Heart left ventricle (tissue), 16 donors: Measurements from ENCODE around the gene CTXN1. TPM values are rescaled to one million over a fixed set of nuclear protein-coding genes. Genes with fewer than 3 reads are reported as not detected.

ENCODE experiments used
- ATAC-seq, 4 donors: fragments of 200-7000 bp; cut with Tn5 transposase; one replicate each; pipeline ENCODE4 v1.9.1; 2020 to 2022; ENCODE audit warnings: moderate library complexity in 4 of 4, mild to moderate bottlenecking in 3 of 4, moderate number of reproducible peaks in 1 of 4
- DNase-seq, 5 donors: peaks; one replicate each; pipeline ENCODE4 v3.0.0-alpha.2; 2020
- H3K27ac ChIP-seq, 12 donors: fragments of 200-600 bp; sonication (generic) in 4 of 12; one replicate each; pipeline versions ENCODE4 v1.5.0 to v1.8.0; 2016 to 2022; ENCODE audit warnings: mild to moderate bottlenecking in 2 of 12
- H3K27me3 ChIP-seq, 9 donors: fragments of 200-600 bp; sonication (generic) in 2 of 9; one replicate each; pipeline versions ENCODE4 v1.5.1 to v1.8.0; 2016 to 2022; ENCODE audit warnings: mild to moderate bottlenecking in 3 of 9
- H3K36me3 ChIP-seq, 9 donors: fragments of 200-600 bp; sonication (generic) in 2 of 9; one replicate each; pipeline versions ENCODE4 v1.5.0 to v1.8.0; 2018 to 2022; ENCODE audit warnings: mild to moderate bottlenecking in 2 of 9
- H3K4me1 ChIP-seq, 12 donors: fragments of 200-600 bp; sonication (generic) in 4 of 12; one replicate each; pipeline versions ENCODE4 v1.5.0 to v1.8.0; 2016 to 2022; ENCODE audit warnings: mild to moderate bottlenecking in 3 of 12
- H3K4me3 ChIP-seq, 12 donors: fragments of 200-600 bp; sonication (generic) in 4 of 12; one replicate each; pipeline versions ENCODE4 v1.5.0 to v1.8.0; 2017 to 2022; ENCODE audit warnings: mild to moderate bottlenecking in 9 of 12, moderate library complexity in 4 of 12
- H3K9me3 ChIP-seq, 12 donors: fragments of 200-600 bp; sonication (generic) in 4 of 12; one replicate each; pipeline versions ENCODE4 v1.5.0 to v1.8.0; 2016 to 2022; ENCODE audit warnings: mild to moderate bottlenecking in 1 of 12
- POLR2A ChIP-seq, 2 donors: fragments of 450-650 bp; IDR thresholded peaks; one replicate each; pipeline ENCODE4 v1.6.1; 2017; ENCODE audit warnings: antibody characterized with exemption in 2 of 2, mild to moderate bottlenecking in 2 of 2, moderate library complexity in 2 of 2
- WGBS, 4 donors: extraction: QIAGEN DNeasy Blood & Tissue Kit in 2 of 4; methylation state at CpG; one replicate each; pipeline versions ENCODE4 v1.1.5 to v1.1.7; 2013 to 2018; 5-methylcytosine and 5-hydroxymethylcytosine counted together
- intact Hi-C, 10 donors: fragments of 100-400 bp; cut with DNase I; formaldehyde crosslinking; loops; one replicate each; pipeline versions ENCODE4 v1.11.1 to v1.14.2; 2022
- polyA plus RNA-seq, 2 donors: library from polyadenylated mRNA; stranded (reverse); fragments of 200-250 nt; gene quantifications; one replicate each; pipeline ENCODE4 v1.2.3, GENCODE V29; 2013
- total RNA-seq, 9 donors: library from RNA; depleted of rRNA in 2 of 9; stranded (reverse); fragments of >200 nt in 2 of 9; fragmentation: NEBNext Ultra II Directional in 3 of 9; extraction: Animal tissue kit (Norgen Biotek cat#: 25700) in 3 of 9; gene quantifications; one replicate each; pipeline versions ENCODE4 v1.1.0 to v1.2.4, GENCODE V29; 2016 to 2023
- TF ChIP-seq, protein P1 (sequence below), 12 donors: fragments of 200-600 bp; sonication (generic) in 4 of 12; IDR thresholded peaks; one replicate each; pipeline versions ENCODE4 v1.5.0 to v1.8.0; 2018 to 2022; ENCODE audit warnings: antibody characterized with exemption in 12 of 12, mild to moderate bottlenecking in 5 of 12
- donor health status: ischemic (EF 13 %, LVEDD 7.1; RV severe dilation, severe dysfunction).
- donor health status: healthy with polysubstance abuse.
- donor health status: DM: no; HTN: yes; CAD: no.
- donor health status: DM: no; HTN: no; CAD: no.
- donor health status: ischemic (EF 25% LVEDD 6.9; RV normal size, moderate dysfunction).
- donor health status: ischemic (EF 25% LVEDD 5.7; RV mildly dilated, moderate dysfunction).
- donor health status: healthy.
- donor health status: DM: yes; HTN: yes; CAD: no.
- donor health status: ischemic (EF 35%, LVEDD 5.7; RV mildly dilated, moderate dysfunction).
- donor health status: nonischemic (EF 11% LVEDD 7.7; RV severe dilation, severe dysfunction).
- donor health status: DM: yes; HTN: yes; CAD: no.
- donor health status: PGD.
- donor health status: ischemic (EF 29% LVEDD 5.4; RV normal size, mild dysfunction).
- donor health status: nonischemic (EF 23%, LVEDD 6.1; RV moderate dilation, normal function).

Gene CTXN1
- total and polyA plus RNA-seq, 11 donors: 0.21 to 3.3 (median 0.48) TPM; not detected in 3

DNA sequence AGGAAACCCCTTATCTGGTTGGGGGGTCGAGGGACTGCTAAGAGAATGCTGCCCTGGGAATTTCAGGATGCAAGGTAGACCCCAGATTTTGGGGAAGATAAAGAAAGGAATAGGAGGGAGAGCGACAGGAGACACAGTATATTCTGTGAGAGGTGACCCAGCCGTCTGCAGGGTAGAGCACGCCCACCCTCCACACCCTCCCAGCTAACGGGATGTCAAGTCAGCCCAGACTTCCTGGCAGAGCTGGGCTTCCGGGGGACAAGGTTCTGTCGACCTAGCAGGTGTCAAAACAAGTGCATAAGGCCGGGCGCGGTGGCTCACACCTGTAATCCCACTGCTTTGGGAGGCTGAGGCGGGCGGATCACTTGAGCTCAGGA is 51.0 kb downstream of the CTXN1 start:
- no peaks in the 10 kb centered on the region for H3K9me3 ChIP-seq
- TF ChIP-seq POLR2A (IDR thresholded peaks at IDR 0.05): no peak
- TF ChIP-seq, protein P1, sequence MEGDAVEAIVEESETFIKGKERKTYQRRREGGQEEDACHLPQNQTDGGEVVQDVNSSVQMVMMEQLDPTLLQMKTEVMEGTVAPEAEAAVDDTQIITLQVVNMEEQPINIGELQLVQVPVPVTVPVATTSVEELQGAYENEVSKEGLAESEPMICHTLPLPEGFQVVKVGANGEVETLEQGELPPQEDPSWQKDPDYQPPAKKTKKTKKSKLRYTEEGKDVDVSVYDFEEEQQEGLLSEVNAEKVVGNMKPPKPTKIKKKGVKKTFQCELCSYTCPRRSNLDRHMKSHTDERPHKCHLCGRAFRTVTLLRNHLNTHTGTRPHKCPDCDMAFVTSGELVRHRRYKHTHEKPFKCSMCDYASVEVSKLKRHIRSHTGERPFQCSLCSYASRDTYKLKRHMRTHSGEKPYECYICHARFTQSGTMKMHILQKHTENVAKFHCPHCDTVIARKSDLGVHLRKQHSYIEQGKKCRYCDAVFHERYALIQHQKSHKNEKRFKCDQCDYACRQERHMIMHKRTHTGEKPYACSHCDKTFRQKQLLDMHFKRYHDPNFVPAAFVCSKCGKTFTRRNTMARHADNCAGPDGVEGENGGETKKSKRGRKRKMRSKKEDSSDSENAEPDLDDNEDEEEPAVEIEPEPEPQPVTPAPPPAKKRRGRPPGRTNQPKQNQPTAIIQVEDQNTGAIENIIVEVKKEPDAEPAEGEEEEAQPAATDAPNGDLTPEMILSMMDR (IDR thresholded peaks at IDR 0.05): no peak
- DNase-seq (no peak), ATAC-seq (no peak)
- no peak overlapping the region for H3K27ac ChIP-seq
- 41 to 50% (median 45%) methylated on average over 11 to 12 of the region's 12 CpGs for WGBS, 4 donors
- H3K27me3 ChIP-seq: peaks cover 10 to 35% (median 25%) of the 10 kb centered on the region in 9 donors
- no peaks in the 10 kb centered on the region for H3K36me3 ChIP-seq
- H3K4me3 ChIP-seq: peak overlapping the region in 9 of 12 donors; percentile 25 to 56 (median 41)
- peaks cover 0 to 39% (median 8%) of the 10 kb centered on the region in 12 donors for H3K4me1 ChIP-seq
- intact Hi-C loops: no loop called here

Other genes with a start within 250 kb of the CTXN1 start
- gene MCEMP1, start 249.0 kb downstream of the CTXN1 start, total RNA-seq: 1 to 10 TPM in 1 of 9 donors, under 1 TPM in 5, not detected in 3; 0.16 to 1.4 (median 0.54) TPM
- 1 to 10 TPM in 1 of 2 donors, under 1 TPM in 1; 0.34 to 1.1 TPM for gene MCEMP1, start 249.0 kb downstream of the CTXN1 start, polyA plus RNA-seq
- gene TRAPPC5, start 245.3 kb downstream of the CTXN1 start, total RNA-seq: 100 to 1,000 TPM in 4 of 9 donors, 10 to 100 TPM in 5; 65.9 to 124 (median 96.9) TPM
- gene TRAPPC5, start 245.3 kb downstream of the CTXN1 start, polyA plus RNA-seq: 100 to 1,000 TPM in 1 of 2 donors, 10 to 100 TPM in 1; 60.1 to 170 TPM
- gene FCER2, start 224.0 kb downstream of the CTXN1 start, total RNA-seq: 1 to 10 TPM in 1 of 9 donors, under 1 TPM in 2, not detected in 6; 0.23 to 1.5 (median 0.54) TPM
- gene FCER2, start 224.0 kb downstream of the CTXN1 start, polyA plus RNA-seq: under 1 TPM; 0.06 to 0.15 TPM
- gene CLEC4G, start 194.0 kb downstream of the CTXN1 start, total RNA-seq: 1 to 10 TPM in 4 of 9 donors, under 1 TPM in 4, not detected in 1; 0.29 to 6.4 (median 1.1) TPM
- gene CLEC4G, start 194.0 kb downstream of the CTXN1 start, polyA plus RNA-seq: under 1 TPM; 0.22 to 0.38 TPM
- gene CD209, start 178.6 kb downstream of the CTXN1 start, total RNA-seq: 10 to 100 TPM in 2 of 9 donors, 1 to 10 TPM in 7; 1.3 to 56.2 (median 5.4) TPM
- under 1 TPM; 0.53 to 0.75 TPM for gene CD209, start 178.6 kb downstream of the CTXN1 start, polyA plus RNA-seq
- gene CLEC4M, start 162.9 kb downstream of the CTXN1 start, total RNA-seq: not detected
- gene CLEC4M, start 162.9 kb downstream of the CTXN1 start, polyA plus RNA-seq: not detected
- 10 to 100 TPM; 18.2 to 41.9 (median 22.1) TPM for gene EVI5L, start 95.9 kb downstream of the CTXN1 start, total RNA-seq
- 10 to 100 TPM; 20.5 to 34.7 TPM for gene EVI5L, start 95.9 kb downstream of the CTXN1 start, polyA plus RNA-seq
- gene PRR36, start 51.7 kb downstream of the CTXN1 start, total RNA-seq: under 1 TPM in 5 of 9 donors, not detected in 4; 0.07 to 0.27 (median 0.11) TPM
- under 1 TPM; 0.01 to 0.04 TPM for gene PRR36, start 51.7 kb downstream of the CTXN1 start, polyA plus RNA-seq
- gene LRRC8E, start 37.6 kb downstream of the CTXN1 start, total RNA-seq: 1 to 10 TPM in 4 of 9 donors, under 1 TPM in 5; 0.17 to 2.2 (median 1.00) TPM
- gene LRRC8E, start 37.6 kb downstream of the CTXN1 start, polyA plus RNA-seq: 1 to 10 TPM in 1 of 2 donors, under 1 TPM in 1; 0.27 to 2.6 TPM
- gene MAP2K7, start 22.3 kb downstream of the CTXN1 start, total RNA-seq: 10 to 100 TPM; 11.6 to 26.6 (median 23.5) TPM
- 10 to 100 TPM; 22.2 to 35.5 TPM for gene MAP2K7, start 22.3 kb downstream of the CTXN1 start, polyA plus RNA-seq
- 10 to 100 TPM in 2 of 9 donors, 1 to 10 TPM in 7; 3.6 to 41.2 (median 8.0) TPM for gene TGFBR3L, start 11.3 kb downstream of the CTXN1 start, total RNA-seq
- gene TGFBR3L, start 11.3 kb downstream of the CTXN1 start, polyA plus RNA-seq: 1 to 10 TPM in 1 of 2 donors, under 1 TPM in 1; 0.76 to 3.5 TPM
- 10 to 100 TPM in 4 of 9 donors, 1 to 10 TPM in 5; 6.8 to 16.7 (median 9.3) TPM for gene SNAPC2, start 5.8 kb downstream of the CTXN1 start, total RNA-seq
- gene SNAPC2, start 5.8 kb downstream of the CTXN1 start, polyA plus RNA-seq: 10 to 100 TPM; 10.4 to 28.9 TPM
- 10 to 100 TPM; 55.9 to 99.9 (median 70.6) TPM for gene TIMM44, start 17.5 kb upstream of the CTXN1 start, total RNA-seq
- gene TIMM44, start 17.5 kb upstream of the CTXN1 start, polyA plus RNA-seq: 100 to 1,000 TPM in 1 of 2 donors, 10 to 100 TPM in 1; 99.6 to 140 TPM
- 10 to 100 TPM; 31.4 to 62.0 (median 53.4) TPM for gene ELAVL1, start 79.5 kb upstream of the CTXN1 start, total RNA-seq
- gene ELAVL1, start 79.5 kb upstream of the CTXN1 start, polyA plus RNA-seq: 10 to 100 TPM in 1 of 2 donors, 1 to 10 TPM in 1; 9.8 to 38.9 TPM
- gene CCL25, start 126.6 kb upstream of the CTXN1 start, total RNA-seq: not detected
- gene CCL25, start 126.6 kb upstream of the CTXN1 start, polyA plus RNA-seq: not detected
- gene FBN3, start 223.5 kb upstream of the CTXN1 start, total RNA-seq: under 1 TPM in 1 of 9 donors, not detected in 8; 0.32 TPM
- gene FBN3, start 223.5 kb upstream of the CTXN1 start, polyA plus RNA-seq: not detected